ENCODE measurements around the gene PARS2.

DNA sequence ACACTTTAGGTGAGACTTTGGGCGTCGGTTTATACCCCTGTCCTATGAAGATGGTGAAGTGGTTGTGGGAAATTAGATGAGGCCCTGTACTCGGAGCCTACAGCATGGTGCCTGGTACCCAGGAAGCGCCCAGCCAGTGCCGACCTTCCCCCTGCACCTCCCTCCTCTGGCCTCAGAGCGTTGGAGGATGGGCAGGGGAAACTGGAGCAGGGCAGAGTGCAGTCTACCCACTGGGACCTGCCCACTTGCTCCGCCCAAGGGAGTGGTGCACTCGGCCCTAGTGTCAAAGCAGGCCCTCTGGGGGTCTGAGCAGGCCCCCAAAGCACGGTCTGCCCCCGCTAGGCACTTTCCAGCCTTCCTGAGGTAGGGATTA lies 49.8 kb upstream of the PARS2 start:
- TF ChIP-seq BHLHE40 (IDR thresholded peaks at IDR 0.05; ENCODE audit: borderline replicate concordance) = no peak
- no peak for TF ChIP-seq HDGF (IDR thresholded peaks at IDR 0.05; ENCODE audit: borderline replicate concordance)
- TF ChIP-seq ELF4 (IDR thresholded peaks at IDR 0.05) = no peak
- no peak for TF ChIP-seq FOXM1 (IDR thresholded peaks at IDR 0.05; ENCODE audit: borderline replicate concordance)
- no peak for TF ChIP-seq ARNT (IDR thresholded peaks at IDR 0.05)
- no peak for TF ChIP-seq FOXA1 (IDR thresholded peaks at IDR 0.05)
- no peak for TF ChIP-seq SP1 (IDR thresholded peaks at IDR 0.05)
- TF ChIP-seq, protein P1, sequence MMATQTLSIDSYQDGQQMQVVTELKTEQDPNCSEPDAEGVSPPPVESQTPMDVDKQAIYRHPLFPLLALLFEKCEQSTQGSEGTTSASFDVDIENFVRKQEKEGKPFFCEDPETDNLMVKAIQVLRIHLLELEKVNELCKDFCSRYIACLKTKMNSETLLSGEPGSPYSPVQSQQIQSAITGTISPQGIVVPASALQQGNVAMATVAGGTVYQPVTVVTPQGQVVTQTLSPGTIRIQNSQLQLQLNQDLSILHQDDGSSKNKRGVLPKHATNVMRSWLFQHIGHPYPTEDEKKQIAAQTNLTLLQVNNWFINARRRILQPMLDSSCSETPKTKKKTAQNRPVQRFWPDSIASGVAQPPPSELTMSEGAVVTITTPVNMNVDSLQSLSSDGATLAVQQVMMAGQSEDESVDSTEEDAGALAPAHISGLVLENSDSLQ (IDR thresholded peaks at IDR 0.05) = no peak
- TF ChIP-seq CTBP1 (IDR thresholded peaks at IDR 0.05; ENCODE audit: borderline replicate concordance) = no peak
- no peak for TF ChIP-seq SUZ12 (IDR thresholded peaks at IDR 0.05)
- no peak for TF ChIP-seq FOXK2 (IDR thresholded peaks at IDR 0.05)
- TF ChIP-seq NFRKB (IDR thresholded peaks at IDR 0.05) = no peak
- TF ChIP-seq ZNF384 (IDR thresholded peaks at IDR 0.05) = no peak

Measured in HEK293T (cell line).